Measurements from ENCODE around the gene MEF2D. TPM values are rescaled to one million over a fixed set of nuclear protein-coding genes. Genes with fewer than 3 reads are reported as not detected.

MEF2D gene
- total RNA-seq, 3 donors from 2014 or later, result 56.8 to 103 (median 61.9) TPM

DNA sequence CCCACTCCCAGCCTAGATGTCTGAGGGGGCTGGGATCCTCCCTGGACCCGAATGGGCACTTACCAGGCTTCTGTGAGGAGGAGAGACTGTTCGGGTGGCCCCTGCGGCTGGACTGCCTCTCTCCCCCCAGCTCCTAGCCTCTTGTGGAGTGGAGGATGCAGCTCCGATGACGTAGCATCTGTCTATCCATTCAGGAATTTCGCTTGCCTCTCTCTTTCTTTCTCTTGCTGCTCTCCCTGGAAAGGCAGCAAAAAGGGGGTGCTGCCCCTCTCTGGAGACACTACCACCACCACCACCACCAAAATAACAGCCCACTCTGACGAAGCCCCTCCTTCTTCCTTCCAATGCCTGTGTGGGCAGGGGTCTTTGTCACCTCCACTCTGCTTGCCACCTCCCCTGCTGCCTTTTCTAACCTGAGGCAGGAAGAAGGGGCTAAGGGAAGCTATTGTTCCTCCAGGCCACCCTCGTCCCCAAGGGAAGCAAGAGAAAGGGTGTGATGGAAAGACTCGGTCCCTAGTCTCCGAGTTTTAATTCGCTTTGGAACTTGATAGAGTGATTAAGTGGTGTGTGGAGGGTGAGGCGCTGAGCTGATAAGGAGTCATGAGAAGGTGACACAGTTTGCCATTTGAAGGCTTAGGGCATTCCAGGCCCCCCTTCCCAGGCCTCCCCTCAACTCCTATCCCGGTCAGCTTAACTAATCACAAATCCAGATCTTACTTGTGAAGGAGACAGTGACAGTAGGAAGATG lies 71.1 kb downstream of the MEF2D start:
- no peaks in the 10 kb centered on the region for H3K9me3 ChIP-seq
- intact Hi-C loops (cut with DNase I, micrococcal nuclease), result no loop called here
- no peaks in the 10 kb centered on the region for H3K36me3 ChIP-seq (ENCODE audit: low read depth)
- H3K4me3 ChIP-seq, result no peak overlapping the region
- H3K4me1 ChIP-seq (ENCODE audit: low read depth), result no peaks in the 10 kb centered on the region
- DNase-seq (no peak), ATAC-seq (no peak)
- TF ChIP-seq, protein P1, sequence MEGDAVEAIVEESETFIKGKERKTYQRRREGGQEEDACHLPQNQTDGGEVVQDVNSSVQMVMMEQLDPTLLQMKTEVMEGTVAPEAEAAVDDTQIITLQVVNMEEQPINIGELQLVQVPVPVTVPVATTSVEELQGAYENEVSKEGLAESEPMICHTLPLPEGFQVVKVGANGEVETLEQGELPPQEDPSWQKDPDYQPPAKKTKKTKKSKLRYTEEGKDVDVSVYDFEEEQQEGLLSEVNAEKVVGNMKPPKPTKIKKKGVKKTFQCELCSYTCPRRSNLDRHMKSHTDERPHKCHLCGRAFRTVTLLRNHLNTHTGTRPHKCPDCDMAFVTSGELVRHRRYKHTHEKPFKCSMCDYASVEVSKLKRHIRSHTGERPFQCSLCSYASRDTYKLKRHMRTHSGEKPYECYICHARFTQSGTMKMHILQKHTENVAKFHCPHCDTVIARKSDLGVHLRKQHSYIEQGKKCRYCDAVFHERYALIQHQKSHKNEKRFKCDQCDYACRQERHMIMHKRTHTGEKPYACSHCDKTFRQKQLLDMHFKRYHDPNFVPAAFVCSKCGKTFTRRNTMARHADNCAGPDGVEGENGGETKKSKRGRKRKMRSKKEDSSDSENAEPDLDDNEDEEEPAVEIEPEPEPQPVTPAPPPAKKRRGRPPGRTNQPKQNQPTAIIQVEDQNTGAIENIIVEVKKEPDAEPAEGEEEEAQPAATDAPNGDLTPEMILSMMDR (IDR thresholded peaks at IDR 0.05), result no peak

DNA sequence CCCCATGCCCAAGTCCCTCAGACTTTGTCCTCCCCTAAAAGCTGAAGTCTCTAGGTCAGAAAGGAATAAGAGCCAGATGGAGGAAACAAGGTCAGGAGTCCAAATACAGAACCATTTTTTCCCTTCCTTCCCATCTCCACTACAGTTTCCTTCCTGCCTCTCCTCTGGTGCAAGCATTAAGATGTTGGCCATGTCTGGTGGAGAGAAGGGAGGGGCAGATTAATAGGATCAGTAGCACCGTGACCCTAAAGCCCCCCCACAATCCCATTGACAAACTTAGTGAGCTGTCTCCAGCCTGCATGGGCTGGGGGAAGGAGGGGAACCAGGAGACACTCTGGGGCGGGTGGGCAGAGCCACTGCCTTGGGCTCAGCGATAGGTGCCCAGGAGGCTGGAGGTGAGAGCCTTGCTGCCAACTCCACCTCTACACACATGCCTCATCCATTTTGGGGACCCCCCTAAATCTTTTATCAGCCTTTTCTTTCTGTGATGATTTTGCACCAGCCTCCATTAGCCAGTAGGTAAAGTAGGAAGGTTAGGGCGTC lies 71.8 kb downstream of the MEF2D start:
- TF ChIP-seq, protein P1 (IDR thresholded peaks at IDR 0.05), result no peak
- no peak for DNase-seq

DNA sequence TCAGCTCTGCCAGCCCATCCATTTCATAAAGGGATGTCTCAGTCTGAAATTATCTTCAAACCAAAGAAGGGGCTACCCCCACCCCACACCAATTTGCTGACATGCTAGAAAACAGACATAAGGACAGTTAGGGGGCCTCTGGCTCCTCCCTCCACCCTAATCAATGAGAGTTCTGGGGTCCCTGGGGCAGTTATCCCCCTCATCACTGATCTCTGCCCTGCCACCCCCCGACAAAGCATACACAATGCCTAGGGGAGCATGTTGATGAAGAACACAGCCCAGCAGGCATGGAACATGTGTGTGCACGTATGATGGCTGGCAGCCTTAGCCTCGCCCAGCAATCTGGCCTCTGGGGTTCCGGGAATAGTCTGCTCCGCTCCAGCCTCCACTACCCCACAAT lies 72.6 kb downstream of the MEF2D start:
- intact Hi-C loops (cut with DNase I, micrococcal nuclease), result no loop called here
- ATAC-seq, result no peak
- Histone ChIP-seq H3K4me1 (ENCODE audit: low read depth) (no peaks in the 10 kb centered on the region), H3K9me3 (no peaks in the 10 kb centered on the region), H3K36me3 (ENCODE audit: low read depth) (no peaks in the 10 kb centered on the region), H3K4me3 (no peak overlapping the region)
- no peak for DNase-seq
- TF ChIP-seq, protein P1 (IDR thresholded peaks at IDR 0.05), result no peak

More for the DNA sequence above, 71.8 kb downstream of the MEF2D start:
- Histone ChIP-seq H3K4me1 (ENCODE audit: low read depth) (no peaks in the 10 kb centered on the region), H3K36me3 (ENCODE audit: low read depth) (no peaks in the 10 kb centered on the region), H3K9me3 (no peaks in the 10 kb centered on the region), H3K4me3 (no peak overlapping the region)
- intact Hi-C loops (cut with DNase I, micrococcal nuclease), result no loop called here
- no peak for ATAC-seq

DNA sequence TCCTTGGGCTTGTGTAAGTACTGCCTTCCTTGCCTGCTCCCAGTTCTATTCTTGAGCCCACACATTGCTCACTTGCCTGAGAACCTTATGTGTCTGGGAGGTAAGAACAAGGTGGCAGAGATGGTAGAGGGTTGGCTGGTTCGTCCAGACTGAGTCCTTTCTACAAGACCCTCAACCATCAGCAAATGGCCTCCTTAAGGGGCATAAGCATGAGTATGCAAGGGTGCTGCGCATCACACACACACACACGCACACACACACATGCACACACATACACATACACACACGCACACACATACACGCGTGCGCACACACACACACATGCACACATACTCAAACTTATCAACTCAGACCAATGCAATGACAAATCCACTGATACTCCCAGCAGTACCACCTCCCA lies 74.6 kb downstream of the MEF2D start:
- no peaks in the 10 kb centered on the region for H3K9me3 ChIP-seq
- H3K4me3 ChIP-seq, result no peak overlapping the region
- ATAC-seq (no peak), DNase-seq (no peak)
- H3K4me1 ChIP-seq (ENCODE audit: low read depth), result peaks cover 10% of the 10 kb centered on the region
- no peaks in the 10 kb centered on the region for H3K36me3 ChIP-seq (ENCODE audit: low read depth)
- intact Hi-C loops (cut with DNase I, micrococcal nuclease), result no loop called here
- TF ChIP-seq, protein P1 (IDR thresholded peaks at IDR 0.05), result no peak

DNA sequence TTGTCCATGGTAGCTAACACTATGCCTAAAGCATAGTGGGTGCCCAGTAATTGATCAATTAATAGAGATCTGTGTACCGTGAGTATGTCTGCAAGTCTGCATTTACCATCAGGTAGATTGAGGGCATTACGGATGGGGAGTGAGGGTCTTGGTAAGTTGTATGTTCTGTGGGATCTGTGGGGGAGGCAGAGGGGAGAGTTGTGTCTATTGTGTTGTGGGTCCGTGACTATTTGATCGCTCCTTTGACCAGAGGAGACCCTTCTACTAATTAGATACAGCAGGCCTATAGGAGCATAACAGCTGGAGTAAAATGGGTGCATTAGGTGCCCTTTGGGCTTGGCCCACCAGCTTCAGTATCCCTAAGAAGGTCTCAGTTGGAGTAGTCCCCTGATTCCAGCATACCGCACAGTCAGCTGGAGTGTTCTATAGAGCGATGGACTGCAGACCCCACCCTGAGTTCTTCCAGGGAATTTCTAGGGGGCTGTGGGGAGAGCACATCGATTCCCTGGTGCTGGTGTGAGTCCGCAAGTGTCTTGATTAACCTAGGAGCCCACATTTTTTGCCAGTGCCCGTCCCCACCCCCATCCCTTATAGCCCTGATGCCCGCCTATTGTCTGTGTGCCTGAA lies 75.7 kb downstream of the MEF2D start:
- ATAC-seq (no peak), DNase-seq (no peak)
- Histone ChIP-seq H3K4me3 (no peak overlapping the region), H3K4me1 (ENCODE audit: low read depth) (peaks cover 20% of the 10 kb centered on the region), H3K9me3 (no peaks in the 10 kb centered on the region), H3K36me3 (ENCODE audit: low read depth) (no peaks in the 10 kb centered on the region)
- TF ChIP-seq, protein P1 (IDR thresholded peaks at IDR 0.05), result no peak
- intact Hi-C loops (cut with DNase I, micrococcal nuclease), result no loop called here
